H1 (cell line): ENCODE results near the gene DDN. TPM values are rescaled to one million over a fixed set of nuclear protein-coding genes. Genes with fewer than 3 reads are reported as not detected.

Source experiments
- GTF2F1 ChIP-seq: IDR thresholded peaks from 2 replicates; pipeline ENCODE4 v1.6.1; 2012; ENCODE audit warnings: low read depth, low read length, improper control_type of control experiment, borderline replicate concordance
- TAF7 ChIP-seq: optimal IDR thresholded peaks from 2 replicates; pipeline ENCODE3; 2011; ENCODE audit warnings: low read depth, mild to moderate bottlenecking, inconsistent platforms, low read length, moderate library complexity, borderline replicate concordance
- polyA plus RNA-seq, 7 experiments: library from polyadenylated mRNA; depleted of rRNA in 3 of 7; stranded (reverse) in 5 of 7; unstranded in 2 of 7; fragments of >200 nt in 5 of 7; fragments of 200-250 nt in 2 of 7; gene quantifications; 1 replicate in 5 of 7; 2 replicates in 1 of 7; 4 replicates in 1 of 7; pipeline versions ENCODE4 v1.2.1 to v1.2.3, GENCODE V29; 2011 to 2013; ENCODE audit warnings: missing spikeins in 2 of 7, mixed read lengths in 2 of 7
- total RNA-seq: library from RNA; stranded (reverse); fragmentation: NEBNext Ultra II Directional; extraction: Animal tissue kit (Norgen Biotek cat#: 25700); gene quantifications from 2 replicates; pipeline ENCODE4 v1.2.1, GENCODE V29; 2021

Gene DDN
- total and polyA plus RNA-seq, 2 of the 8 experiments (the other 6 are each of a cell fraction or from before 2014, with no cell fraction given): 0.14 to 0.30 TPM

- no peak for TF ChIP-seq GTF2F1
- no peak for TF ChIP-seq TAF7
Measured at GRCh38 chr12:48995086-48995879, 3.9 kb downstream of the DDN start (continued).
